Activated T-cell treated with anti-CD3 and anti-CD28 coated beads for 48 hours (primary cell): Measurements from ENCODE around the gene S100G.

ENCODE experiments used
- DNase-seq: peaks from one replicate; pipeline ENCODE4 v3.0.0-alpha.2; 2020; ENCODE audit warnings: low read depth

S100G gene

GRCh38 chrX:16651391-16652024 lies 1.6 kb downstream of the S100G start:
- DNase-seq = no peak

DNA sequence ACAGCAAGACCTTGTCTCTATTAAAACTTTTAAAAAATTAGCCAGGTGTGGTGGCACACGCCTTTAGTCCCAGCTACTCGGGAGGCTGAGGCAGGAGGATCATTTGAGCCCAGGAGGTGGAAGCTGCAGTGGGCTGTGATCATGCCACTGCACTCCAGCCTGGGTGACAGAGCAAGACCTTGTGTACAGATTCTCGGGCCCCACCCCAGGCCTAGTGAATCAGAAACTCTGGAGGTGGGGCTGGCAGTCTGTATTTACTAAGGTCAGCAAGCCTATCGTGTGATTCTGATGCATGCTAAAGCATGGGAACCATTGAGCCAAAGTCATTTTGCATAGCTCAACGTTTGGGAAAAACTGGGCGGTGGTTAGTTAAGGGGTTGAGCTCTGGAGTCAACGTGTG lies 3.5 kb downstream of the S100G start:
- DNase-seq = no peak

GRCh38 chrX:16654093-16654492 lies 4.1 kb downstream of the S100G start:
- DNase-seq = no peak

DNA sequence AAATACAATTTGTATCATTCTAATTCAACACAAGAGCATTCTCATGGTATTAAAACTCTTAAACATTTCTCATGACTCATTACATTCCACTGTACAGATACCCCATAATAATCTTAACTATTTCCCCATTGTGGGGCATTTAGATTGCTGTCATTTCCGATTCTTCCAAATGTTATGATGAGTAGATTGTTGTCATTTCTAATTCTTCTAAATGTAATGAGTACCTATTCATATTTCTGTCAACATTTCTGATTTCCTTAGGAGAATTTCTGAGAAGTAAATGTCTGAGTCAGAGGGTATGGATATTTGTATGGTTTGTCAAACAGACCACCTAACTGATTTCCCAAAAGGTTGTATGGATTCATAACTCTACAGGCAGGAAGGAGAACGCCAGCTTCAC lies 8.3 kb downstream of the S100G start:
- DNase-seq = no peak

GRCh38 chrX:16659321-16659720 lies 9.4 kb downstream of the S100G start:
- DNase-seq = no peak

DNA sequence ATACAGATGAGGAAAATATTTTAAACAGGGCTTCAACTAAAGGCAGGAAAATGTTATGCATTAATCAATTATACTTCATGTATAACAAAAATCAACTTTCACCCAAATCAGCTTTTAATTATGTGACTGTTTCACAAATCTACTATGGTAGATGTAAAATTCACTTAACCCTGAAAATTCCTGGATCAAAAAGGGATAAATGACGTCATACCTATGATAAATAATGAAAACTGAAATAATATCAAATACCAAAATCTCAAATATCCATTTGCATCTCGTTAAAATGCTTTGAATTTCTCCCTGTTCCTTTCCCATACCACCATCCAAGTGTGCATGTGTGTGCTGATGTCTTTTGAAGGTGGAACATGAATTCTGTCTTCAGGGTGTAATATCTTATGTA lies 11.5 kb downstream of the S100G start:
- no peak for DNase-seq

DNA sequence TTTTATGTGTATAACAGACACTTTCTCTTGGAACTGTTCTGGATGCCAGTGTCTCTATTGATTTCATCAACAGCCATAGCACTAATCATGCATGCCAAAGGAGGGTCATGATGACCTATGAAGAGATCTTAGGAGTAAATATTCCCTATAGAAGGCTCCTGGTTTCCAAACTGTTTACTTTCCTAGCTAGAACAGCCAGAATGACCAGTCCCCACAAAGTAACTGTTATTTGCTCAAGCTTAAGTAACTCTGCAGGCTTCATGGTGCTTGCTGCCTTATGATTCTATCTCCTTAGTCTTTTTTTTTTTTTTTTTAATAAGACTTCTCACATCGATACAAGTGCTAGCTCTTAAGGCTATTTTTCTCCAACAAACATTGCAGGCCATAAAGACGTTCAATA lies 12.4 kb downstream of the S100G start:
- DNase-seq = no peak

GRCh38 chrX:16664074-16664473 lies 14.1 kb downstream of the S100G start:
- DNase-seq = no peak

DNA sequence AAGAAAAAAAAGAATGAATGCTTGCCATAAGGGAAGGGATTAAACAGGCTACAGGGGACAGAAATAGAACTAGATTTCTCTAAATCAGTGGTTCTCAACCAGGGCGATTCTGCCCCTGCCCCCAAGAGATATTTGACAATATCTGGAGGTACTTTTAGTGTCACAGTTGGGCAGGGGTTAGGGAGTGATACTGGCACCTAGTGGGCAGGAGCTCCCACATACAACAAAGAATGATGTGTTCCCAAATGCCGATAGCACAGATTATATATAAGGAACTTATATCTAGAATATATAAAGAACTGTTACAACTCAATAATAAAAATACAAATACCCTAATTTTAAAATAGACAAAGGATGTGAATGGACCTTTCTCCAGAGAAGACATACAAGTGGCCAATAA lies 14.7 kb downstream of the S100G start:
- DNase-seq = no peak

GRCh38 chrX:16665089-16665488 lies 15.1 kb downstream of the S100G start:
- DNase-seq = no peak

GRCh38 chrX:16666541-16666940 lies 16.6 kb downstream of the S100G start:
- DNase-seq = no peak

DNA sequence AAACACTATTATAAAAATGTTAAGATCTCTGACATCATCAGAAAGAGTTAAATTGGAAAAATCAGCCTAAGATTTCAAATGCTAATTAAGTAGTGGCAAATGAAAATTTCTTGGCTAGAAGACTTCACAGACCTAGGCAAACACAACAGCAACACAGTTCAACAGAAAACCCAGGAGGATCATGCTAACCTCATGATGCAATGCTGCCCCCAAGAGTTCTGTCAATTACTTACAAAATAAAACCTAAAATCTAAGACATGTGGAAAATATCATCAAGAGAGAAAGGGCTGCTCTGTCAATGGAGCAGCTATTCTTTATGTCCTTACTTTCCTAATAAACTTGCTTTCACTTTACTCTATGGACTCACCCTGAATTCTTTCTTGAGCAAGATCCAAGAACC lies 21.0 kb downstream of the S100G start:
- DNase-seq = no peak

- no peak for DNase-seq
Observed at GRCh38 chrX:16678689-16679088, 28.7 kb downstream of the S100G start.

DNA sequence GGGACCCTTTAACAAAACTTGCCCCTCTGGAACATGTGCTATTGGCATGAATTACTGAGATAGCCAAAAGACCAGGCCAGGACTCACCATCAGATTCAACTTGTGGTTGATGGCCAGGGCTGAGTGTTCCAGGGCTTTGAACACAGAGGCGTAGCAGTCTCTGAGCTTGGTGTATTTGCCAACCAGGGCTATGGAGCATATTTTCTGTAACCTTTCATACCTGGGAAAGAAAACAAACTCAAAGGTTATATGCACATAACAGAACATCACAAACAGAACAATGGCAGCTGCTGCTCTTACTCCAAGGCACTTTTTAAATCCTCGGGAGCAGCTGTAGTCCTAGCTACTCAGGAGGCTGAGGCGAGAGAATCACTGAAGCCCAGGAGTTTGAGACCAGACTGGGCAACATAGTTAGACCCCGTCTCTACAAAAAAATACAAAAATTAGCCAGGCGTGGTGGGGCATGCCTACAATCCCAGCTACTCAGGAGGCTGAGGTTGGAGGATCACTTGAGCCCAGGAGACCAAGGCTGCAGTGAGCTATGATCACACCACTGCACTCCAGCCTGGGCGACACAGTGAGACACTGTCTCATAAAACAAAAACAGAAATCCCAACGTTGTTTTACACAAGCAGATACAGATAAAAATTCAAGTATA lies 33.2 kb downstream of the S100G start:
- no peak for DNase-seq

DNA sequence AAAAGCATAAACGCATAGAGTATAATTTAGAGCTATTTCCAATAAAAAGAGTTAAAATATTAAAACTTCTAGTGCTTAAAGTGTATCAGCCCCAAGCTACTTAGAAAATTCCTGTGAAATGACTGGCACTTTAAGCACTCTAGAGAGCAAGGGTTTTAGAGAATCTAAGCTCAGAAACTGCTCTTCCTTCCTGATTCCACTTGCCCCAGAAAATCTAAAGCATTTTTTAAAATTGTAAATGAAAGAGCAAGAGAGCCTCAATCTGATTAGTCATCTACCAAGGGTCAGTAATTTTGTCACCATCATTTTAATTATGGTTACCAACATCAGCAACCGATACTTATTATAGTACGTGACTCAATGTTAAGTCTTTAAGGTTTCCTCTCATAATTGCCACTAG lies 37.6 kb downstream of the S100G start:
- DNase-seq = no peak

DNA sequence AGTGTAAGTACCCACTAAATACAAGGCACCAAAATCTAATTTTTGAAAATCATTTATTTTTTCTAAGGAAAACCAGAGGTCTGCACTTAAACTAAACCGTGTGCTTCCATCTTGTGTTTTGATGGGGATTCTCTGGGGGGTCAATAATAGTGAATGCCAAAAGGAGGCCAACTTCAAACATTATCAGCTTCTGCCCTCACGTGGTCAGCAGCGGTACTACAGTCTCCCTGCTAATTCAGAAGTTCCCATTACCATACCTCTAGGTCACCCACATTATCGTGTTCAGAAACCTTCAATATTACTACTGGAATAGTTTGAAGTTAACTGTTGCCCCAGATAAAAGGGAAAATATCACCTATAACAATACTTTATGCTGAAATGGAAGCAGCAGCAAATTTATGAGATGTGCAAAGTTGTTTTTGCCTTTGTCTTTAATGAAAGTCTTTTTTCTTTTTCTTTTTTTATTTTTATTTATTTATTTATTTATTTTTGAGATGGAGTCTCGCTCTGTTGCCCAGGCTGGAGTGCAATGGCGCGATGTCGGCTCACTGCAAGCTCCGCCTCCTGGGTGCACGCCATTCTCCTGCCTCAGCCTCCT lies 45.2 kb downstream of the S100G start:
- peak; percentile 23 for DNase-seq

GRCh38 chrX:16696956-16697355 lies 47.0 kb downstream of the S100G start:
- DNase-seq = no peak

DNA sequence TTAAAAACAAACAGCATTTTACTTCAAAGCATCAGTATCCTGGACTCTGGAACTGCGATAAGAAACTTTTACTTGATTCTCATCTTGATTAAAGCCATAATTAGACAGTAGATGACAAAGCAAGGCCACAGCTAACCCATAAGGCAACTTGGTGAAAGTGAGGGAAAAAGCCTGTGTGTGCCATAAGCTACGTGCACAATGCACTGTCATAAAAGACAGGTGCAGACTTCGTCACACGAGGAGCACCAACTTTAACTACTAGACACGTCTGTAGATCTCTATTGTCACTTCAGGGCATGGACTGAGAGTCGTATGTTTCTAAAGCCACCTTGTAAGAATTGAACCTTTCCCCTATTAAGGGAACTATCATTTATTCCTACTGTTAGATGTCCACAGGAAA lies 49.4 kb downstream of the S100G start:
- no peak for DNase-seq

DNA sequence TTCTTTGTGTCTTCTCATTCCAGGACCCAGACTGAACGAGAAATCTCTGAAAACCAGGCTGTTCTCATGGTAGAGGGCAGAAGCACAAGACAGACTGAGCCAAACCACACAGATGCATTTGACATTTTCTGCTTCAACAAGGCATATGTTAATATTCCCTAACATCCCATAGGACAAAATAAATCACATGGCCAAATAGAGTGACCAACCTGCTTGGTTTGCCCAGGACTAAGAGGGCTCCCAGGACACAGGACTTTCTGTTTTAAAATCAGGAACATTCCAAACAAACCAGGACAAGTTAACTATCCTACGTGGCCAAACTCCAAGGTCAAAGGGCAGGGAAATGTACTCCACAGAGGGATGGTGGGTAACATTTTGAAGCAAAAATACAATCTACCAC lies 50.8 kb downstream of the S100G start:
- DNase-seq = no peak

- DNase-seq = no peak
Observed at GRCh38 chrX:16702700-16703599, 53.0 kb downstream of the S100G start.
